ENCODE results near the gene ERICH6B.
"Not testable (repeated sequence)": the region's sequence is repeated elsewhere in the genome, so short reads cannot be mapped to it uniquely, and the experiment has no call there.

The ERICH6B gene

GRCh38 chr13:45615501-45616101, at the start of gene ERICH6B:
ERICH6B (minus strand) TSS chr13:45615739; CDS start chr13:45597005, 18,734 bp downstream.
- DNase-seq: peak in 45 of 56 donors; percentile 2 to 77 (median 29)

GRCh38 chr13:45662903-45663302, 47.4 kb upstream of the ERICH6B start:
- not testable (repeated sequence) for DNase-seq

GRCh38 chr13:45662162-45662561, 46.6 kb upstream of the ERICH6B start:
- peak in 13 of 56 donors; percentile 4 to 35 (median 16) for DNase-seq

GRCh38 chr13:45660458-45660857, 44.9 kb upstream of the ERICH6B start:
- DNase-seq: not testable (repeated sequence)

GRCh38 chr13:45659536-45659935, 44.0 kb upstream of the ERICH6B start:
- no peak for DNase-seq

- no peak for DNase-seq
Observed at GRCh38 chr13:45658586-45659235, 43.2 kb upstream of the ERICH6B start.

GRCh38 chr13:45654633-45655349, 39.3 kb upstream of the ERICH6B start:
- DNase-seq: no peak

GRCh38 chr13:45645263-45645662, 29.7 kb upstream of the ERICH6B start:
- DNase-seq: not testable (repeated sequence)

GRCh38 chr13:45642159-45642558, 26.6 kb upstream of the ERICH6B start:
- DNase-seq: not testable (repeated sequence)

GRCh38 chr13:45635291-45635690, 19.8 kb upstream of the ERICH6B start:
- not testable (repeated sequence) for DNase-seq

- no peak for DNase-seq
Observed at GRCh38 chr13:45630791-45631190, 15.3 kb upstream of the ERICH6B start.

- DNase-seq: no peak
Observed at GRCh38 chr13:45629940-45630339, 14.4 kb upstream of the ERICH6B start.

- DNase-seq: no peak
Observed at GRCh38 chr13:45628094-45628493, 12.6 kb upstream of the ERICH6B start.

GRCh38 chr13:45627656-45628055, 12.1 kb upstream of the ERICH6B start:
- DNase-seq: no peak

- no peak for DNase-seq
Observed at GRCh38 chr13:45626731-45627374, 11.3 kb upstream of the ERICH6B start.

- no peak for DNase-seq
Observed at GRCh38 chr13:45623516-45624090, 8.1 kb upstream of the ERICH6B start.

GRCh38 chr13:45621950-45622349, 6.4 kb upstream of the ERICH6B start:
- DNase-seq: no peak

- DNase-seq: no peak
Observed at GRCh38 chr13:45607931-45608330, 7.6 kb downstream of the ERICH6B start.

- DNase-seq: no peak
Observed at GRCh38 chr13:45604892-45605291, 10.6 kb downstream of the ERICH6B start.

- no peak for DNase-seq
Observed at GRCh38 chr13:45603338-45603737, 12.2 kb downstream of the ERICH6B start.

Data from nucleus accumbens (tissue), 56 donors.